GM21786 (cell line): ENCODE measurements around the gene PLSCR5.
A peak's percentile ranks its signal among the peaks of the same experiment; 100 is the strongest.

Source experiments
- ATAC-seq: cut with Tn5 transposase; IDR thresholded peaks from one replicate; pipeline ENCODE4 v1.9.1; 2021; ENCODE audit not compliant: unreplicated experiment

Gene PLSCR5

GRCh38 chr3:146544929-146545528 is 60.1 kb downstream of the PLSCR5 start:
- ATAC-seq, result no peak

- peak; percentile 83 for ATAC-seq
Measured at GRCh38 chr3:146544002-146544928, 60.9 kb downstream of the PLSCR5 start, which contains the start of gene PLSCR1. PLSCR1 (minus strand) TSS chr3:146544607; CDS start chr3:146536552, 8,055 bp downstream.

- ATAC-seq, result no peak
Measured at GRCh38 chr3:146543461-146544001, 61.6 kb downstream of the PLSCR5 start.

- no peak for ATAC-seq
Measured at GRCh38 chr3:146542978-146543377, 62.2 kb downstream of the PLSCR5 start.

GRCh38 chr3:146542179-146542578 is 63.0 kb downstream of the PLSCR5 start:
- ATAC-seq, result no peak

GRCh38 chr3:146540978-146541377 is 64.2 kb downstream of the PLSCR5 start:
- ATAC-seq, result no peak

- ATAC-seq, result no peak
Measured at GRCh38 chr3:146540236-146540635, 64.9 kb downstream of the PLSCR5 start.

- ATAC-seq, result no peak
Measured at GRCh38 chr3:146539315-146539714, 65.8 kb downstream of the PLSCR5 start.

GRCh38 chr3:146537603-146538002 is 67.5 kb downstream of the PLSCR5 start:
- no peak for ATAC-seq

- ATAC-seq, result no peak
Measured at GRCh38 chr3:146536681-146537080, 68.5 kb downstream of the PLSCR5 start.
